H1 (cell line): ENCODE measurements around the gene ROM1. TPM values are rescaled to one million over a fixed set of nuclear protein-coding genes. Genes with fewer than 3 reads are reported as not detected.

Experiments used
- ATF2 ChIP-seq: IDR thresholded peaks from 2 replicates; pipeline ENCODE4 v1.6.1; 2012; ENCODE audit warnings: low read length, inconsistent platforms
- CREB1 ChIP-seq: IDR thresholded peaks from 2 replicates; pipeline ENCODE4 v1.6.1; 2012; ENCODE audit warnings: inconsistent platforms
- PHF8 ChIP-seq: fragments of 200-600 bp; sonication (generic); conservative IDR thresholded peaks from 2 replicates; pipeline ENCODE4 v1.7.1; 2012; ENCODE audit warnings: low read depth, mild to moderate bottlenecking, inconsistent platforms, low read length, moderate library complexity
- TAF7 ChIP-seq: optimal IDR thresholded peaks from 2 replicates; pipeline ENCODE3; 2011; ENCODE audit warnings: low read depth, mild to moderate bottlenecking, inconsistent platforms, low read length, moderate library complexity, borderline replicate concordance
- polyA plus RNA-seq, 7 experiments: library from polyadenylated mRNA; depleted of rRNA in 3 of 7; stranded (reverse) in 5 of 7; unstranded in 2 of 7; fragments of >200 nt in 5 of 7; fragments of 200-250 nt in 2 of 7; gene quantifications; 1 replicate in 5 of 7; 2 replicates in 1 of 7; 4 replicates in 1 of 7; pipeline versions ENCODE4 v1.2.1 to v1.2.3, GENCODE V29; 2011 to 2013; ENCODE audit warnings: missing spikeins in 2 of 7, mixed read lengths in 2 of 7
- total RNA-seq: library from RNA; stranded (reverse); fragmentation: NEBNext Ultra II Directional; extraction: Animal tissue kit (Norgen Biotek cat#: 25700); gene quantifications from 2 replicates; pipeline ENCODE4 v1.2.1, GENCODE V29; 2021

Gene ROM1
- total and polyA plus RNA-seq, 2 of the 8 experiments (the other 6 are each of a cell fraction or from before 2014, with no cell fraction given), result 0.86 to 2.2 TPM

DNA sequence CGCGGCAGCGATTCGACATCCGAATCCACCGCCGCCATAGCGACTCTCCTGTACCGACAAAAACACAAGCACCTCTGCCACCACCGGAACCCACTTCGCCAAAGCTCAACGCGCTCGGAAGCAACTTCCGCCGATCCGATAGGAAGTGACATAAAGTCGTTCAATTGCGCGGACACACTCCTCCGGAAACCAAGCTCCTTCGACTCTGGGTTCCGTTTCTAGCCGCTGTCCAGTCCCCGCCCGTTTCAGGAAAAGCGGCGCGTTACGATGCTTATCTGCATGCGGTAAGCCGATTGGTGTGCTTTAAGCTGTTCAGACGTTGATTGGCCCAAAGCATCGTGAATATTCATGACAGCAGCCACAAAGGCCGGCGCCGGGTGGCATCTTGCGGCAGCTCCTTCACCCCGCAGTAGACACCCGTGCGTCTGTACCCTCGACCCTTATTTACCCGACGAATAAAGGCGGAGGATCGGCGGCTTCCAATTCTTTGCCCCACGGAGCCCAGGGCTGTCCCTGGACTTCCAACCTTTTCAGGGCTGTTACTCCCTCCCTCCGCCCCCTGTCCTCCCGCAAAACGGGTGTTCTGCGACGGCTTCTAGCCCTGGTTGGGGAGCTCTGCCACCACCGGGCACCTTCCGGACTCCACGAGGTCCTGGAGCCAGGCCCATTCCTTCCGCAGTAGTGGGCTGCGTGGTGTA lies 21.5 kb upstream of the ROM1 start, which contains the start of gene TUT1 (continued):
- TF ChIP-seq ATF2 (peak; percentile 95), TAF7 (peak; percentile 78), CREB1 (peak; percentile 96), PHF8 (peak; percentile 42)
